ENCODE data around the gene UGT1A9. TPM values are rescaled to one million over a fixed set of nuclear protein-coding genes. Genes with fewer than 3 reads are reported as not detected.

Gene UGT1A9
- total RNA-seq, 1 experiment from 2014 or later, result not detected

- Histone ChIP-seq H2AFZ (ENCODE audit: low read length) (no peak overlapping the region), H3K27ac (ENCODE audit: insufficient read length, low read depth, low read length) (no peak overlapping the region), H2BK20ac (ENCODE audit: low read depth, low read length, poor library complexity, severe bottlenecking) (no peak overlapping the region), H3K14ac (ENCODE audit: insufficient read depth, low read length) (no peak overlapping the region), H3T11ph (ENCODE audit: low read length) (no peak overlapping the region), H3K23me2 (ENCODE audit: insufficient read length, low read depth, low read length, poor library complexity, severe bottlenecking) (no peaks in the 10 kb centered on the region), H4K20me1 (ENCODE audit: control insufficient read depth, insufficient read depth, insufficient read length) (no peaks in the 10 kb centered on the region), H2AK5ac (ENCODE audit: insufficient read length, low read length) (no peak overlapping the region), H3K9ac (ENCODE audit: extremely low read depth, insufficient read length, low read length) (no peak overlapping the region), H2BK5ac (ENCODE audit: insufficient read length, low read length) (no peak overlapping the region), H3K18ac (ENCODE audit: insufficient read length, low read depth, low read length) (no peak overlapping the region), H4K5ac (ENCODE audit: insufficient read length, low read depth, low read length) (no peak overlapping the region), H2BK12ac (ENCODE audit: insufficient read length, low read depth, low read length) (no peak overlapping the region), H3K79me2 (ENCODE audit: insufficient read depth, low read length) (no peaks in the 10 kb centered on the region), H2BK120ac (ENCODE audit: low read depth, low read length, poor library complexity, severe bottlenecking) (no peak overlapping the region), H4K91ac (ENCODE audit: insufficient read length, low read depth, low read length) (no peak overlapping the region), H3K56ac (ENCODE audit: insufficient read length, low read depth, low read length) (no peak overlapping the region), H3K27me3 (ENCODE audit: insufficient read depth, low read length) (no peaks in the 10 kb centered on the region), H3K4me1 (ENCODE audit: insufficient read depth, low read length) (no peaks in the 10 kb centered on the region), H3K79me1 (ENCODE audit: insufficient read depth, low read depth, low read length, poor library complexity, severe bottlenecking) (no peaks in the 10 kb centered on the region), H3K4me2 (ENCODE audit: insufficient read depth, insufficient read length, low read length) (no peak overlapping the region), H3K23ac (ENCODE audit: insufficient read length, low read depth, low read length) (no peak overlapping the region), H3K4ac (ENCODE audit: low read depth, low read length) (no peak overlapping the region), H3K9me3 (ENCODE audit: control insufficient read depth, low read depth, low read length) (no peaks in the 10 kb centered on the region), H4K8ac (replicated peaks; ENCODE audit: insufficient read length, low read depth, low read length) (no peak overlapping the region), H2BK15ac (ENCODE audit: low read depth, low read length) (no peak overlapping the region)
- Mint-ChIP-seq H3K36me3 (ENCODE audit: insufficient read depth in 1 of 3, low read depth in 3 of 3) (no peaks in the 10 kb centered on the region; a peak in 1 of 7 replicates), H3K9me3 (peaks cover 0 to 3% of the 10 kb centered on the region in 2 experiments; a peak in 1 of 5 replicates), H3K27ac (no peak overlapping the region), H3K27me3 (ENCODE audit: low read depth) (peaks cover 10% of the 10 kb centered on the region), H3K4me1 (no peaks in the 10 kb centered on the region), H3K4me3 (no peak overlapping the region; a peak in 2 of 5 replicates)
- DNase-seq, result no peak
- WGBS (ENCODE audit: extremely low coverage, insufficient read length, low lambda C conversion rate), result no CpG with 5 or more reads among the region's 7 CpGs
- TF ChIP-seq, protein P1, sequence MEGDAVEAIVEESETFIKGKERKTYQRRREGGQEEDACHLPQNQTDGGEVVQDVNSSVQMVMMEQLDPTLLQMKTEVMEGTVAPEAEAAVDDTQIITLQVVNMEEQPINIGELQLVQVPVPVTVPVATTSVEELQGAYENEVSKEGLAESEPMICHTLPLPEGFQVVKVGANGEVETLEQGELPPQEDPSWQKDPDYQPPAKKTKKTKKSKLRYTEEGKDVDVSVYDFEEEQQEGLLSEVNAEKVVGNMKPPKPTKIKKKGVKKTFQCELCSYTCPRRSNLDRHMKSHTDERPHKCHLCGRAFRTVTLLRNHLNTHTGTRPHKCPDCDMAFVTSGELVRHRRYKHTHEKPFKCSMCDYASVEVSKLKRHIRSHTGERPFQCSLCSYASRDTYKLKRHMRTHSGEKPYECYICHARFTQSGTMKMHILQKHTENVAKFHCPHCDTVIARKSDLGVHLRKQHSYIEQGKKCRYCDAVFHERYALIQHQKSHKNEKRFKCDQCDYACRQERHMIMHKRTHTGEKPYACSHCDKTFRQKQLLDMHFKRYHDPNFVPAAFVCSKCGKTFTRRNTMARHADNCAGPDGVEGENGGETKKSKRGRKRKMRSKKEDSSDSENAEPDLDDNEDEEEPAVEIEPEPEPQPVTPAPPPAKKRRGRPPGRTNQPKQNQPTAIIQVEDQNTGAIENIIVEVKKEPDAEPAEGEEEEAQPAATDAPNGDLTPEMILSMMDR (conservative IDR thresholded peaks at IDR 0.05), result no peak
These were observed 121.0 kb downstream of the UGT1A9 start for GRCh38 chr2:233792720-233793119.

All from H9 (cell line).